GM12874 (cell line): ENCODE data around the gene CXCR6.

Experiments used
- CTCF ChIP-seq: IDR thresholded peaks from 2 replicates; pipeline ENCODE4 v1.5.1; 2011; ENCODE audit warnings: low read depth, mild to moderate bottlenecking, control low read depth, low read length, moderate library complexity; ENCODE audit not compliant: insufficient read depth

Gene CXCR6

GRCh38 chr3:45957586-45957985 lies 14.3 kb downstream of the CXCR6 start:
- TF ChIP-seq CTCF, result no peak

- TF ChIP-seq CTCF, result no peak
These were observed 15.1 kb downstream of the CXCR6 start for GRCh38 chr3:45958321-45958791.

- no peak for TF ChIP-seq CTCF
These were observed 15.9 kb downstream of the CXCR6 start for GRCh38 chr3:45959201-45959600.

GRCh38 chr3:45960289-45960688 lies 17.0 kb downstream of the CXCR6 start:
- no peak for TF ChIP-seq CTCF

GRCh38 chr3:45962033-45962432 lies 18.8 kb downstream of the CXCR6 start:
- no peak for TF ChIP-seq CTCF

GRCh38 chr3:45964139-45964538 lies 20.9 kb downstream of the CXCR6 start:
- TF ChIP-seq CTCF, result no peak

GRCh38 chr3:45965253-45965652 lies 22.0 kb downstream of the CXCR6 start:
- no peak for TF ChIP-seq CTCF

GRCh38 chr3:45965653-45966052 lies 22.4 kb downstream of the CXCR6 start:
- TF ChIP-seq CTCF, result no peak
